Left colon (tissue), 2 donors: ENCODE results near the gene LCN12. TPM values are rescaled to one million over a fixed set of nuclear protein-coding genes. Genes with fewer than 3 reads are reported as not detected.
A peak's percentile ranks its signal among the peaks of the same experiment; 100 is the strongest.

Source experiments
- ATAC-seq: fragments of 200-7000 bp; cut with Tn5 transposase; one replicate; pipeline ENCODE4 v1.9.1; 2020; ENCODE audit warnings: mild to moderate bottlenecking, moderate library complexity
- DNase-seq, 2 donors: peaks; one replicate each; pipeline ENCODE4 v3.0.0-alpha.2; 2020
- intact Hi-C, 2 donors: fragments of 100-400 bp; cut with DNase I in 1 of 2; cut with micrococcal nuclease in 1 of 2; formaldehyde crosslinking; loops; one replicate each; pipeline versions ENCODE4 v1.11.2 to v1.14.0; 2022; cut with DNase I, micrococcal nuclease
- long read RNA-seq: library from polyadenylated mRNA; unstranded; transcript quantifications from one replicate; pipeline ENCODE4 v2.0.0, GENCODE V29; 2021
- total RNA-seq, 2 donors: library from RNA; stranded (reverse); fragmentation: NEBNext Ultra II Directional; extraction: Animal tissue kit (Norgen Biotek cat#: 25700); gene quantifications; one replicate each; pipeline ENCODE4 v1.2.1, GENCODE V29; 2021
- donor health status: DM: no; HTN: no; CAD: no.
- donor health status: DM: yes; HTN: yes; CAD: no.

The LCN12 gene
- total RNA-seq, result 10 to 100 TPM in 1 of 2 donors, 1 to 10 TPM in 1; 8.5 to 10.2 TPM
- long read RNA-seq, partial matches to known transcripts, result 1 of 1 reads
- long read RNA-seq, other reads (novel, unspliced or antisense), result 0 of 1 reads

GRCh38 chr9:136951541-136952320 lies at the start of gene LCN12:
Gene LCN12, plus strand, starts transcription at chr9:136952273. Its CDS starts 55 bp downstream, at chr9:136952328.
- ATAC-seq, result no peak
- peak in 1 of 2 donors; percentile 74 for DNase-seq
- intact Hi-C loops, result no loop called here

- intact Hi-C loops, result no loop called here
- DNase-seq (peak in 1 of 2 donors; percentile 53), ATAC-seq (peak; percentile 7)
Measured at GRCh38 chr9:136903041-136903554, 49.0 kb upstream of the LCN12 start.

GRCh38 chr9:136906266-136906665 lies 45.8 kb upstream of the LCN12 start:
- DNase-seq (no peak), ATAC-seq (no peak)
- intact Hi-C loops, result no loop called here

- DNase-seq (no peak), ATAC-seq (no peak)
- intact Hi-C loops, result no loop called here
Measured at GRCh38 chr9:136907011-136907914, 44.8 kb upstream of the LCN12 start.

GRCh38 chr9:136910197-136910900 lies 41.7 kb upstream of the LCN12 start:
- DNase-seq, result no peak
- intact Hi-C loops, result no loop called here
- peak; percentile 20 for ATAC-seq

- DNase-seq, result no peak
- intact Hi-C loops, result no loop called here
- peak; percentile 21 for ATAC-seq
Measured at GRCh38 chr9:136910901-136911245, 41.2 kb upstream of the LCN12 start.

GRCh38 chr9:136913701-136914438 lies 38.2 kb upstream of the LCN12 start:
- DNase-seq (no peak), ATAC-seq (no peak)
- intact Hi-C loops, result no loop called here

GRCh38 chr9:136915632-136916329 lies 36.3 kb upstream of the LCN12 start:
- DNase-seq (no peak), ATAC-seq (peak; percentile 4)
- intact Hi-C loops, result no loop called here

GRCh38 chr9:136916330-136917184 lies 35.5 kb upstream of the LCN12 start:
- DNase-seq (no peak), ATAC-seq (peak; percentile 20)
- intact Hi-C loops, result no loop called here

- ATAC-seq (no peak), DNase-seq (no peak)
- intact Hi-C loops, result no loop called here
Measured at GRCh38 chr9:136917902-136918301, 34.2 kb upstream of the LCN12 start.

- ATAC-seq, result no peak
- intact Hi-C loops, result no loop called here
Measured at GRCh38 chr9:136920069-136920468, 32.0 kb upstream of the LCN12 start.

GRCh38 chr9:136920734-136921231 lies 31.3 kb upstream of the LCN12 start:
- ATAC-seq (no peak), DNase-seq (no peak)
- intact Hi-C loops, result no loop called here

More at GRCh38 chr9:136920069-136920468, 32.0 kb upstream of the LCN12 start:
- DNase-seq, result no peak

- DNase-seq (no peak), ATAC-seq (no peak)
- intact Hi-C loops, result no loop called here
Measured at GRCh38 chr9:136921307-136921706, 30.8 kb upstream of the LCN12 start.

- DNase-seq (no peak), ATAC-seq (no peak)
- intact Hi-C loops, result no loop called here
Measured at GRCh38 chr9:136921718-136922117, 30.4 kb upstream of the LCN12 start.

GRCh38 chr9:136922540-136922939 lies 29.5 kb upstream of the LCN12 start:
- ATAC-seq, result no peak
- DNase-seq, result no peak
- intact Hi-C loops, result no loop called here

GRCh38 chr9:136923881-136924280 lies 28.2 kb upstream of the LCN12 start:
- ATAC-seq (no peak), DNase-seq (no peak)
- intact Hi-C loops, result no loop called here
